ENCODE data around the gene PARP1.

GRCh38 chr1:226362891-226363447 is 44.9 kb downstream of the PARP1 start:
- TF ChIP-seq POLR2AphosphoS5 (IDR thresholded peaks at IDR 0.05; ENCODE audit: low read depth, low read length) = no peak
- TF ChIP-seq SPI1 (IDR thresholded peaks at IDR 0.05; ENCODE audit: low read depth, low read length) = no peak
- no peak for TF ChIP-seq TAF1 (IDR thresholded peaks at IDR 0.05; ENCODE audit: low read depth, low read length)
- no peak for TF ChIP-seq POLR2A (IDR thresholded peaks at IDR 0.05; ENCODE audit: low read depth, low read length)

Data from GM12891 (cell line).